Loucy (cell line): ENCODE data around the gene ATP6V0D1.

ENCODE experiments used
- EZH2phosphoT487 ChIP-seq: fragments of 200-600 bp; IDR thresholded peaks from 2 replicates; pipeline ENCODE4 v1.6.1; 2018; ENCODE audit warnings: antibody characterized with exemption, mild to moderate bottlenecking, moderate library complexity, borderline replicate concordance
- TF ChIP-seq, protein P1 (sequence below): fragments of 200-600 bp; sonication (generic); conservative IDR thresholded peaks from 2 replicates; pipeline ENCODE4 v1.5.1; 2014; ENCODE audit warnings: mild to moderate bottlenecking, antibody characterized with exemption, low read length

DNA sequence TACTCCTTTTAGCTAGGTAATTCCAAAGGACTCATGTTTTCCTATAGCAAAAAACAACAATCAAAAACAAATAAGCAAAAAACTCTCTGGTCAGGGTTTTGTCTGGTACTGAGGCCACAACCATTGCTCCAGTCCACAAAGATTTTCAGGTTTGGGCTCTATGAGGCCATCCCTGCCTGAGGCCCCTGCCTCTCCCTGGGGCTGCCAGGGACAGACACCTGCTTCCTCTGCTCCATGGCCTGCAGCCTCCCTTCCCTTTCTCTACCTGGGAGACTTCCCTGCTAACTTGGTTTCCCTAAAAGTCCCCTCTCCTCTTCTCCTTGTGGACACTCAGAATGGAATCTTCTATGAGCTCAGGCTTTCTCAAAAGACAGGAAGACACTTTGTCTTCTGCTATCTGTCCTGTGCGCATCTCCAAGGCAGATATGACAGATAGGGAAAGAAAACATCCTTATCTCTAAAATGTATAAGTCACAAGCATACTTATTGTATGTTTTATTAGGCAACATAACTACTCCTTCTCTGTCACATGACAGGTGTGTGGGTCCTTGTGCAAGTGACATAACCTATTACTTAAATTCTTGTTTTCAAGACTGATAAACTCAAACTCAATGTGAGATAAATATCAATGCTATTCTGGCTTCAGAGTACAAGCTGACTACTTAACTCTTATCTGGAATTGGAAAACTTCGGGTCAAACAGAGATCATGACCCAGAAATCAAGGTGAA lies 63.5 kb downstream of the ATP6V0D1 start:
- TF ChIP-seq, protein P1, sequence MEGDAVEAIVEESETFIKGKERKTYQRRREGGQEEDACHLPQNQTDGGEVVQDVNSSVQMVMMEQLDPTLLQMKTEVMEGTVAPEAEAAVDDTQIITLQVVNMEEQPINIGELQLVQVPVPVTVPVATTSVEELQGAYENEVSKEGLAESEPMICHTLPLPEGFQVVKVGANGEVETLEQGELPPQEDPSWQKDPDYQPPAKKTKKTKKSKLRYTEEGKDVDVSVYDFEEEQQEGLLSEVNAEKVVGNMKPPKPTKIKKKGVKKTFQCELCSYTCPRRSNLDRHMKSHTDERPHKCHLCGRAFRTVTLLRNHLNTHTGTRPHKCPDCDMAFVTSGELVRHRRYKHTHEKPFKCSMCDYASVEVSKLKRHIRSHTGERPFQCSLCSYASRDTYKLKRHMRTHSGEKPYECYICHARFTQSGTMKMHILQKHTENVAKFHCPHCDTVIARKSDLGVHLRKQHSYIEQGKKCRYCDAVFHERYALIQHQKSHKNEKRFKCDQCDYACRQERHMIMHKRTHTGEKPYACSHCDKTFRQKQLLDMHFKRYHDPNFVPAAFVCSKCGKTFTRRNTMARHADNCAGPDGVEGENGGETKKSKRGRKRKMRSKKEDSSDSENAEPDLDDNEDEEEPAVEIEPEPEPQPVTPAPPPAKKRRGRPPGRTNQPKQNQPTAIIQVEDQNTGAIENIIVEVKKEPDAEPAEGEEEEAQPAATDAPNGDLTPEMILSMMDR: no peak
- no peak for TF ChIP-seq EZH2phosphoT487
